ENCODE results near the gene CDK14.

DNA sequence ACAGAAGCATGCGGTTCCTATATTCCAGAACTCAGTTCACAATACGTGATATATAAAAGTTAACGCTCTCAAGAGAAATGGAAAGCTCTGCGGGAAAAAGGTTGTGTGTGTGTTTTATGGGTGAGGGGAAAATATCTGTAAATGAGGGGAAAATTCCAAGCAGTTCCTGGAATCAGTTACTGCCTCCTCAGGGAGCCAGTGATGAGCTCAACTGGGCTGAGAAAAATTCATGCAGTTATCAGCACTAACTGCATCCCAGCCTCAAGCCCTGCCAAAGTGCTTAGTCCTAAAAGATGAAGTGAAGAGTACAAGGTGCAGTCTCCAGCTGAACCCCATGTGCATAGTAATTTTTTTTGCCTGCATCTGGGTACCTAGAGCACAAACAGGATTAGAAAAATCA is 191.9 kb downstream of the CDK14 start:
- TF ChIP-seq POLR2AphosphoS5 (IDR thresholded peaks at IDR 0.05; ENCODE audit: borderline replicate concordance, low read depth, low read length) (no peak), EZH2 (IDR thresholded peaks at IDR 0.05) (no peak)

Measured in SK-N-MC (cell line).